IMR-90 (cell line): Measurements from ENCODE around the gene LTBP1. TPM values are rescaled to one million over a fixed set of nuclear protein-coding genes. Genes with fewer than 3 reads are reported as not detected.
A peak's percentile ranks its signal among the peaks of the same experiment; 100 is the strongest.

ENCODE experiments used
- ATAC-seq: fragments of 200-7000 bp; cut with Tn5 transposase; 2 replicates; pipeline ENCODE4 v1.9.1; 2020; ENCODE audit warnings: low read depth, mild to moderate bottlenecking, moderate library complexity
- BruUV-seq: library from RNA; stranded (reverse); fragments of 400-500 nt; replicated peaks from 2 replicates; lab custom pipeline; 2021; lab: Mats Ljungman, UMichigan
- CTCF ChIA-PET: fragments of 300-600 bp; formaldehyde crosslinking; extraction: SDS; loops from one replicate; lab custom pipeline; 2021; ENCODE audit warnings: antibody characterized with exemption; lab: Yijun Ruan, JAX
- POLR2A ChIA-PET: fragments of 300-600 bp; sonication (Branson Sonifier 250); formaldehyde crosslinking; loops from one replicate; lab custom pipeline; 2022; ENCODE audit warnings: antibody characterized with exemption; ENCODE audit not compliant: unreplicated experiment; lab: Charles Lee
- DNase-seq: peaks from one replicate; pipeline ENCODE4 v3.0.0; 2013
- H2AFZ ChIP-seq: replicated peaks from 2 replicates; pipeline ENCODE3; 2013; ENCODE audit warnings: low read length, mild to moderate bottlenecking; ENCODE audit not compliant: poor library complexity
- H2AK5ac ChIP-seq: 2 replicates; pipeline ENCODE4 v1.6.1; 2013; ENCODE audit warnings: low read depth, low read length, inconsistent platforms
- H2AK9ac ChIP-seq: replicated peaks from 2 replicates; pipeline ENCODE3; 2013; ENCODE audit warnings: mild to moderate bottlenecking, low read depth, low read length, moderate library complexity; ENCODE audit not compliant: poor library complexity
- H2BK120ac ChIP-seq: 2 replicates; pipeline ENCODE4 v1.6.1; 2013; ENCODE audit warnings: low read depth, low read length, inconsistent platforms
- H2BK15ac ChIP-seq: 3 replicates; pipeline ENCODE4 v1.6.1; 2013; ENCODE audit warnings: low read depth, low read length, inconsistent platforms
- H2BK20ac ChIP-seq: 2 replicates; pipeline ENCODE4 v1.6.1; 2013; ENCODE audit warnings: low read depth, mild to moderate bottlenecking, inconsistent platforms, low read length, moderate library complexity
- H2BK5ac ChIP-seq: 2 replicates; pipeline ENCODE4 v1.6.1; 2013; ENCODE audit warnings: mild to moderate bottlenecking, low read depth, low read length, inconsistent platforms; ENCODE audit not compliant: poor library complexity, severe bottlenecking
- H3K14ac ChIP-seq: replicated peaks from 2 replicates; pipeline ENCODE4 v1.6.1; 2013; ENCODE audit warnings: low read depth, low read length, inconsistent platforms
- H3K18ac ChIP-seq: 2 replicates; pipeline ENCODE4 v1.6.1; 2013; ENCODE audit warnings: low read depth, low read length, control low read depth
- H3K23ac ChIP-seq: 2 replicates; pipeline ENCODE4 v1.6.1; 2013; ENCODE audit warnings: low read depth, low read length, inconsistent platforms
- H3K27ac ChIP-seq: 2 replicates; pipeline ENCODE4 v1.5.1; 2013; ENCODE audit warnings: mild to moderate bottlenecking, control low read depth, low read length; ENCODE audit not compliant: insufficient read depth
- H3K27me3 ChIP-seq: 2 replicates; pipeline ENCODE4 v1.6.1; 2013; ENCODE audit warnings: low read length; ENCODE audit not compliant: control insufficient read depth, insufficient read depth
- H3K36me3 ChIP-seq: 2 replicates; pipeline ENCODE4 v1.6.1; 2013; ENCODE audit warnings: low read length, mixed read lengths; ENCODE audit not compliant: control insufficient read depth, insufficient read depth
- H3K4ac ChIP-seq: 2 replicates; pipeline ENCODE4 v1.6.1; 2013; ENCODE audit warnings: low read depth, low read length, inconsistent platforms
- H3K4me1 ChIP-seq: 2 replicates; pipeline ENCODE4 v1.6.1; 2013; ENCODE audit warnings: low read length, mixed read lengths; ENCODE audit not compliant: control insufficient read depth, insufficient read depth
- H3K4me2 ChIP-seq: 2 replicates; pipeline ENCODE4 v1.6.1; 2013; ENCODE audit warnings: low read depth, mild to moderate bottlenecking, control low read depth, low read length, moderate library complexity
- H3K4me3 ChIP-seq: 2 replicates; pipeline ENCODE4 v1.5.1; 2013; ENCODE audit warnings: low read depth, mild to moderate bottlenecking, control low read depth, low read length, moderate library complexity; ENCODE audit not compliant: insufficient read depth
- H3K56ac ChIP-seq: 2 replicates; pipeline ENCODE4 v1.6.1; 2013; ENCODE audit warnings: low read length, inconsistent platforms; ENCODE audit not compliant: insufficient read depth; ENCODE audit errors: extremely low read depth
- H3K79me1 ChIP-seq, 2 experiments: 2 replicates each; pipeline ENCODE4 v1.6.1; 2013; ENCODE audit warnings: low read length in 2 of 2, inconsistent platforms in 1 of 2, low read depth in 1 of 2
- H3K9ac ChIP-seq: 2 replicates; pipeline ENCODE4 v1.6.1; 2013; ENCODE audit warnings: low read depth, low read length, control low read depth
- H3K9me1 ChIP-seq: 2 replicates; pipeline ENCODE4 v1.6.1; 2013; ENCODE audit warnings: low read length, inconsistent platforms; ENCODE audit not compliant: insufficient read depth
- H3K9me3 ChIP-seq: 2 replicates; pipeline ENCODE4 v1.6.1; 2013; ENCODE audit warnings: low read length; ENCODE audit not compliant: control insufficient read depth, insufficient read depth
- H4K20me1 ChIP-seq: 2 replicates; pipeline ENCODE4 v1.6.1; 2013; ENCODE audit warnings: low read length, inconsistent platforms; ENCODE audit not compliant: insufficient read depth
- H4K5ac ChIP-seq: 2 replicates; pipeline ENCODE4 v1.6.1; 2013; ENCODE audit warnings: mild to moderate bottlenecking, low read depth, low read length, control low read depth
- H4K8ac ChIP-seq, 2 experiments: 2 replicates each; pipeline ENCODE4 v1.6.1; 2013; ENCODE audit warnings: low read depth in 2 of 2, low read length in 2 of 2, control low read depth in 1 of 2, inconsistent platforms in 1 of 2
- H4K91ac ChIP-seq: 2 replicates; pipeline ENCODE4 v1.6.1; 2013; ENCODE audit warnings: low read depth, low read length, inconsistent platforms; ENCODE audit not compliant: insufficient read depth
- BHLHE40 ChIP-seq: fragments of 150-350 bp; IDR thresholded peaks from 2 replicates; pipeline ENCODE4 v1.6.1; 2016; ENCODE audit warnings: mild to moderate bottlenecking, low read depth, low read length
- CEBPB ChIP-seq: IDR thresholded peaks from 2 replicates; pipeline ENCODE4 v1.6.1; 2012; ENCODE audit warnings: low read depth, low read length, improper control_type of control experiment
- CHD1 ChIP-seq: IDR thresholded peaks from 2 replicates; pipeline ENCODE4 v1.6.1; 2012; ENCODE audit warnings: low read depth, low read length, improper control_type of control experiment
- CTCF ChIP-seq: conservative IDR thresholded peaks from 2 replicates; pipeline ENCODE4 v1.5.1; 2012; ENCODE audit warnings: mild to moderate bottlenecking, low read depth, low read length, improper control_type of control experiment
- ELK1 ChIP-seq: fragments of 150-350 bp; IDR thresholded peaks from 2 replicates; pipeline ENCODE4 v1.6.1; 2016; ENCODE audit warnings: low read depth, mild to moderate bottlenecking, low read length, moderate library complexity, borderline replicate concordance
- FOS ChIP-seq: fragments of 150-350 bp; IDR thresholded peaks from 2 replicates; pipeline ENCODE4 v1.6.1; 2016; ENCODE audit warnings: low read depth, low read length
- MAZ ChIP-seq: IDR thresholded peaks from 2 replicates; pipeline ENCODE4 v1.6.1; 2012; ENCODE audit warnings: low read depth, mild to moderate bottlenecking, low read length, improper control_type of control experiment, moderate library complexity, borderline replicate concordance
- MXI1 ChIP-seq: IDR thresholded peaks from 2 replicates; pipeline ENCODE4 v1.6.1; 2012; ENCODE audit warnings: low read depth, mild to moderate bottlenecking, low read length, moderate library complexity, borderline replicate concordance
- NFE2L2 ChIP-seq: fragments of 150-350 bp; IDR thresholded peaks from 2 replicates; pipeline ENCODE4 v1.6.1; 2016; ENCODE audit warnings: low read depth, mild to moderate bottlenecking, low read length
- POLR2A ChIP-seq: IDR thresholded peaks from 2 replicates; pipeline ENCODE4 v1.6.1; 2012; ENCODE audit warnings: mild to moderate bottlenecking, low read depth, low read length
- RAD21 ChIP-seq: IDR thresholded peaks from 2 replicates; pipeline ENCODE4 v1.6.1; 2012; ENCODE audit warnings: low read length, improper control_type of control experiment
- RFX5 ChIP-seq: IDR thresholded peaks from 2 replicates; pipeline ENCODE4 v1.8.0; 2012; ENCODE audit warnings: low read depth, mild to moderate bottlenecking, low read length, moderate library complexity
- SMC3 ChIP-seq: fragments of 150-350 bp; IDR thresholded peaks from 2 replicates; pipeline ENCODE4 v1.6.1; 2016; ENCODE audit warnings: low read depth, mild to moderate bottlenecking, antibody characterized with exemption, low read length, moderate library complexity
- WGBS, 2 experiments: methylation state at CpG; one replicate each; pipeline versions ENCODE4 v1.1.5 to v1.1.7; 2013; ENCODE audit warnings: missing lambda C conversion rate in 2 of 2; ENCODE audit not compliant: insufficient read length in 1 of 2; ENCODE audit errors: extremely low coverage in 2 of 2; 5-methylcytosine and 5-hydroxymethylcytosine counted together
- dilution Hi-C: fragments of 300-500 bp; cut with HindIII; formaldehyde crosslinking; loops from one replicate; pipeline ENCODE4 v1.14.3; 2018; ENCODE audit warnings: low sequenced_read_pairs; ENCODE audit not compliant: unreplicated experiment
- in situ Hi-C: fragments of 300-500 bp; cut with MboI; formaldehyde crosslinking; loops from 3 replicates; pipeline ENCODE4 v1.14.3; 2019; ENCODE audit warnings: low sequenced_read_pairs, inconsistent platforms, mixed read lengths
- intact Hi-C: fragments of 100-400 bp; cut with micrococcal nuclease; formaldehyde crosslinking; loops from 2 replicates; pipeline ENCODE4 v1.10.0; 2022
- polyA plus RNA-seq, 3 experiments: library from polyadenylated mRNA; depleted of rRNA; stranded (reverse); fragments of >200 nt; gene quantifications; 2 replicates each; pipeline ENCODE4 v1.2.3, GENCODE V29; 2012; ENCODE audit warnings: low replicate concordance in 1 of 3
- total RNA-seq: library from RNA; depleted of rRNA; stranded (reverse); fragments of >200 nt; gene quantifications from 2 replicates; pipeline ENCODE4 v1.2.3, GENCODE V29; 2012
- TF ChIP-seq, protein P1 (sequence below): fragments of 150-350 bp; IDR thresholded peaks from 2 replicates; pipeline ENCODE4 v1.6.1; 2017; ENCODE audit warnings: mild to moderate bottlenecking, antibody characterized with exemption, low read length, low read depth

Gene LTBP1
- total and polyA plus RNA-seq, 2 of the 4 experiments (the other 2 are of a cell fraction), result 235 to 326 TPM

GRCh38 chr2:33051586-33052360 lies 105.0 kb downstream of the LTBP1 start:
- Histone ChIP-seq H4K20me1 (no peaks in the 10 kb centered on the region; the same call in 1 of the 2 replicates), H3K36me3 (peaks cover 4% of the 10 kb centered on the region), H2BK20ac (no peak overlapping the region; the same call in 1 of the 2 replicates), H2BK15ac (no peak overlapping the region), H3K79me1 (peaks cover 8 to 33% of the 10 kb centered on the region in 2 experiments; a peak in 3 of 4 replicates), H3K9ac (no peak overlapping the region), H3K27me3 (no peaks in the 10 kb centered on the region), H3K4me3 (no peak overlapping the region), H3K23ac (no peak overlapping the region), H3K9me1 (peaks cover 5% of the 10 kb centered on the region; the same call in 1 of the 2 replicates), H3K4me1 (peaks cover 8% of the 10 kb centered on the region), H2AK9ac (peak overlapping the region; percentile 3), H2BK120ac (no peak overlapping the region), H3K14ac (0 out of 2 replicates have a peak overlapping the region, but pooled peaks have one; percentile 34), H3K4me2 (no peak overlapping the region), H4K5ac (no peak overlapping the region), H3K18ac (no peak overlapping the region), H3K56ac (no peak overlapping the region), H3K27ac (no peak overlapping the region), H3K4ac (no peak overlapping the region), H4K91ac (0 out of 2 replicates have a peak overlapping the region, but pooled peaks have one; percentile 6), H4K8ac (no peak overlapping the region), H2AK5ac (no peak overlapping the region), H2BK5ac (no peak overlapping the region), H2AFZ (no peak overlapping the region), H3K9me3 (peaks cover 4% of the 10 kb centered on the region; the same call in 1 of the 2 replicates)
- in situ Hi-C loops, result no loop called here
- CTCF ChIA-PET, result interaction anchor here (1.1 kb wide), 1 partner anchor 18 kb away, joined by 4 read pairs; no protein-coding TSS in a partner anchor
- dilution Hi-C loops, result no loop called here
- BruUV-seq, result no TSS peak
- WGBS, 2 experiments, result 100% methylated on average over 1 of the region's 7 CpGs; no CpG with 5 or more reads in 1 of the 2 experiments
- DNase-seq (peak; percentile 70), ATAC-seq (peak; percentile 79)
- POLR2A ChIA-PET, result no interaction called here
- intact Hi-C loops, result no loop called here
- TF ChIP-seq MXI1 (no peak), MAZ (no peak), ELK1 (no peak), CTCF (no peak), BHLHE40 (no peak), CHD1 (no peak), FOS (peak; percentile 34; the same call in 1 of the 2 replicates), RFX5 (no peak), POLR2A (no peak), CEBPB (peak; percentile 86), RAD21 (no peak), NFE2L2 (no peak), SMC3 (no peak)
- TF ChIP-seq, protein P1, sequence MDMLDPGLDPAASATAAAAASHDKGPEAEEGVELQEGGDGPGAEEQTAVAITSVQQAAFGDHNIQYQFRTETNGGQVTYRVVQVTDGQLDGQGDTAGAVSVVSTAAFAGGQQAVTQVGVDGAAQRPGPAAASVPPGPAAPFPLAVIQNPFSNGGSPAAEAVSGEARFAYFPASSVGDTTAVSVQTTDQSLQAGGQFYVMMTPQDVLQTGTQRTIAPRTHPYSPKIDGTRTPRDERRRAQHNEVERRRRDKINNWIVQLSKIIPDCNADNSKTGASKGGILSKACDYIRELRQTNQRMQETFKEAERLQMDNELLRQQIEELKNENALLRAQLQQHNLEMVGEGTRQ, result no peak
